GM12892 (cell line): ENCODE measurements around the gene CSH2.

Experiments used
- POLR2A ChIP-seq: IDR thresholded peaks from 2 replicates; pipeline ENCODE4 v1.6.1; 2011; ENCODE audit warnings: low read depth, low read length, control low read depth
- POLR2AphosphoS5 ChIP-seq: IDR thresholded peaks from 2 replicates; pipeline ENCODE4 v1.6.1; 2011; ENCODE audit warnings: low read depth, low read length, control low read depth
- TAF1 ChIP-seq: IDR thresholded peaks from 2 replicates; pipeline ENCODE4 v1.6.1; 2011; ENCODE audit warnings: low read depth, mild to moderate bottlenecking, control low read depth, low read length, borderline replicate concordance

GRCh38 chr17:63911041-63911635 lies 37.7 kb upstream of the CSH2 start, which contains the start of gene CSHL1:
- no peak for TF ChIP-seq POLR2A
- TF ChIP-seq POLR2AphosphoS5: no peak
- TF ChIP-seq TAF1: no peak
